ENCODE results near the gene FCAMR. TPM values are rescaled to one million over a fixed set of nuclear protein-coding genes. Genes with fewer than 3 reads are reported as not detected.

FCAMR gene
- total and polyA plus RNA-seq, 2 experiments from 2014 or later: not detected

- no peak overlapping the region for H3K4me3 Mint-ChIP-seq
- ATAC-seq: no peak
- TF ChIP-seq EZH2 (IDR thresholded peaks at IDR 0.05; ENCODE audit: low read depth, unreplicated experiment): no peak
- TF ChIP-seq REST (IDR thresholded peaks at IDR 0.05; ENCODE audit: unreplicated experiment): no peak
- no peak for TF ChIP-seq NANOG (IDR thresholded peaks at IDR 0.05; ENCODE audit: borderline replicate concordance)
- TF ChIP-seq CREB1 (CRISPR knock-in tag; IDR thresholded peaks at IDR 0.05; ENCODE audit: low read depth): no peak
- TF ChIP-seq POLR2AphosphoS5 (IDR thresholded peaks at IDR 0.05; ENCODE audit: low read depth): no peak
- no peak for TF ChIP-seq JUNB (IDR thresholded peaks at IDR 0.05; ENCODE audit: unreplicated experiment)
- no peak for TF ChIP-seq ZNF331 (CRISPR knock-in tag; IDR thresholded peaks at IDR 0.05; ENCODE audit: low read depth)
- TF ChIP-seq STAT1 (IDR thresholded peaks at IDR 0.05; ENCODE audit: unreplicated experiment): no peak
- no peak for TF ChIP-seq ZNF462 (CRISPR knock-in tag; IDR thresholded peaks at IDR 0.05)
- TF ChIP-seq ZNF114 (CRISPR knock-in tag; IDR thresholded peaks at IDR 0.05): no peak
- TF ChIP-seq ETS1 (IDR thresholded peaks at IDR 0.05): no peak
- TF ChIP-seq CTCF (conservative IDR thresholded peaks at IDR 0.05; ENCODE audit: low read depth in 2 of 2): no peak
- no peak for TF ChIP-seq EZH2phosphoT487 (IDR thresholded peaks at IDR 0.05; ENCODE audit: unreplicated experiment)
Observed at GRCh38 chr1:206978259-206978658, 8.0 kb upstream of the FCAMR start.

More at GRCh38 chr1:206978259-206978658, 8.0 kb upstream of the FCAMR start:
- Histone ChIP-seq H4K20me1 (replicated peaks; ENCODE audit: insufficient read depth) (no peaks in the 10 kb centered on the region), H3K4me3 (no peak overlapping the region), H3K27ac (ENCODE audit: low read depth) (no peak overlapping the region), H2AFZ (no peak overlapping the region), H3K4me1 (ENCODE audit: insufficient read depth) (peaks cover 11% of the 10 kb centered on the region), H3K4me2 (no peak overlapping the region), H3K27me3 (ENCODE audit: insufficient read depth) (no peaks in the 10 kb centered on the region), H3F3A (replicated peaks; ENCODE audit: low read depth) (no peaks in the 10 kb centered on the region), H3K9me2 (ENCODE audit: insufficient read depth) (no peaks in the 10 kb centered on the region), H3K36me3 (ENCODE audit: insufficient read depth) (no peaks in the 10 kb centered on the region), H3K79me2 (replicated peaks; ENCODE audit: insufficient read depth) (no peaks in the 10 kb centered on the region)
- Mint-ChIP-seq H3K36me3 (ENCODE audit: low read depth) (no peaks in the 10 kb centered on the region), H3K27ac (no peak overlapping the region), H3K9me3 (no peaks in the 10 kb centered on the region), H3K27me3 (ENCODE audit: insufficient read depth, low read depth, poor library complexity) (peaks cover 7% of the 10 kb centered on the region), H3K4me1 (peaks cover 21% of the 10 kb centered on the region; the same call in 2 of the 3 replicates)
- DNase-seq (ENCODE audit: low spot score): no peak

Measured in GM23338 (cell line).